GM19238 (cell line): ENCODE measurements around the gene HGF.
"Not testable (repeated sequence)": the region's sequence is repeated elsewhere in the genome, so short reads cannot be mapped to it uniquely, and the experiment has no call there.

Experiments
- DNase-seq: peaks from one replicate; pipeline ENCODE4 v3.0.0; 2011; ENCODE audit warnings: low spot score; ENCODE audit not compliant: insufficient read length

HGF gene

DNA sequence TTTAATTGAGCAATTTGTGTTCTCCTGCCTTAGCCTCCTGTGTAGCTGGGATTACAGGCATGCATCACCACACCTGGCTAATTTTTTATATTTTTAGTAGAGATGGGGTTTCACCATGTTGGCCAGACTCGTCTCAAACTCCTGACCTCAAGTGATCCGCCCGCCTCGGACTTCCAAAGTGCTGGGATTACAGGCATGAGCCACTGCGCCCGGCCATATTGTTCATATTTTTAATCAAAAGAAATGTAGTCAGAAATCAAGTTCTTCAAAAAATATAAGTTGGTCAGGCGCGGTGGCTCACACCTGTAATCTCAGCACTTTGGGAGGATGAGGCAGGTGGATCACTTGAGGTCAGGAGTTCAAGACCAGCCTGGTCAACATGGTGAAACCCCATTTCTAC, 47.6 kb downstream of the HGF start:
- DNase-seq: not testable (repeated sequence)

DNA sequence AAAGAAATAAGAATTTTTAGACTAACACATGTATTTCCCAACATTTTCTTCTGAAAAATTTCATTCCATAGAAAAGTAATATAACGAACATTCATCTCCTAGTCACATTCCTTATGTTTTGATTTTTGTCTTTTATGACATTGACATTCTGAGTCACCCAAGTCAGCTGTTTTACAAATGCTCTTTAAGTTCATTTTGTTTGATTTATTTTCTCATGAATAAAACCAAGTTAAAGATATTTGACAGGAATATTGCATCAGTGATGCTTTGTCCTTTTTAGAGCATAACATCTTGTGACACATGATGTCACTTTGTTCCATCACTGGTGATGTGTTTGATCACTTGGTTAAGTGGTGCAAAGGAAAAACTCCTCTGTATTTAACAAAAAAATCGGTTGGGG, 48.4 kb downstream of the HGF start:
- no peak for DNase-seq

DNA sequence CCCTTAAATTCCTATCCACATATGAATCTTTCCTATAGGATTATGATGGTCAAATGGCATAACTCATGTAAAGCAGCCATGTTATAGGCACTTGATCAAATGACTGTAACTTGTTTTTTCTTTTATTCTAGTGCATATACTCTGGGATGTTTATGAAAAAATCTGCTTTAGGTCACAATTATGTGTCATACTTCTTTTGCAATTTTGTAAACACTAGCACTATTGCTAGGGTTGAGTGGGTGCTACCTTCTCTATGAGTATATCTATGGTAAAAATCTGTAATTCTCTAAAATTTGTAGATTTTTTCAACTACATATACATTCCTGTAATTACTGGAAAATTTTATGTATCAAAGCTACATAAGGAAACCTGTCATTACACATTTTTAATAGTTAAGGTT, 50.0 kb downstream of the HGF start:
- DNase-seq: no peak

DNA sequence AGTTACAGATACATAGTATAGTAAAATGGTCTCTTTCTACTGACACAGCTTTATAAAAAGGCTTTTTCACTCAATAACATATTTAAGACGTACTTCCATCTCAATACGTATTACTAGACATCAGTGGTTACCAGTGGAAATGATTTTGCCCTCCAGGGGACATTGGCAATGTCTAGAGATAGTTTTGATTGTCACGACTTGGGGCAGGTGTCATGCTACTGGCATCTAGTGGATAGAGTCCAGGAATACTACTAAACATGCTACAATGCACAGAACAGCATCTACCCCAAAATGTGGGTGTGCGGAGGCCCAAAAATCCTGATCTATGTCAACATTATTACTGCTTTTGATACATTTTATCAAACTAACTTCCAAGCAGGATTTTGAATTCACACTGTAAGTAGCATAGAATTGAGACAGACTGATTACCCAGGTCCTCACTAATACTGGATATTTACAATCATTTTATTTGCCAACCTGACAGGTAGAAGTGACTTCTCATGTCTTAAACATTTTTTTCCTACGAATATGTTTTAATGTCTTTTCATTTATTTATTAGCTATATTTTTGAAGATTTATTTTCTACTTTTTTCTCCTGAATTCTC, 53.8 kb downstream of the HGF start:
- no peak for DNase-seq

DNA sequence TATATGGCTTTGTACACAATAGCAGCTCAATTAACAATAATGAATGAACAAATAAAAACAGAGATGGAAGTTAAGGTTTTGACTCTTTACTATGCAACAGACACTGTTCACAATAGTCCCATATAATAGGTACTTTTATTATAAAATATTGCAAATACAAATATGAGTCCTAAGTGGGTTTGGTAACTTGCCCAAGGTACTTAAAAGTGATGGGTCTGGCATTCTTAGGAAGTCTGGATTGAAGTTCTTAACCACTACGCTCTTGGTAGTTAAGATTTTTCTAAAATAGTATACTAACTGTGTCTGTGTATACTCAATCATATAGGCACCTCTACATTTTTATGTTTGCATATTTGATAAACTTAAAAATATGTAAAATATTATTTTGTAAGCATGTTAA, 55.5 kb downstream of the HGF start:
- no peak for DNase-seq

DNA sequence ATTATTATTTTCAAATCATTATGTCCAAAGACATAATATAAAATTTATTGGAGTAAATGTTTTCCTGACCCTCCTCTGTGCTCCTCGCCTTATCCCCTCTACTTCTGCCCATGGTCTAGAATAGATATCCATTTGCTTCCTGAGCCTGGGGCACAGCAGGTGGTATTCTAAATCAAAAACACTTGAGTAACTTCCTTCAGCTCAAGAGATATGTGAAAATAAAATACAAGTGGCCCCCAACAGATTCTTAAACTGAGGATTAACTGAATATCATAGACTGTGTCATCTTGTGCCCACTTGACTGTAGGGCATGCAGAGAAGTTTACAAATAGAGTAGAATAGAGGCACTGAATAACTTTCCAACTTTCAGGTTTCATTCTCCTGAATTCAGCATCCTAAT, 59.1 kb downstream of the HGF start:
- DNase-seq: no peak

DNA sequence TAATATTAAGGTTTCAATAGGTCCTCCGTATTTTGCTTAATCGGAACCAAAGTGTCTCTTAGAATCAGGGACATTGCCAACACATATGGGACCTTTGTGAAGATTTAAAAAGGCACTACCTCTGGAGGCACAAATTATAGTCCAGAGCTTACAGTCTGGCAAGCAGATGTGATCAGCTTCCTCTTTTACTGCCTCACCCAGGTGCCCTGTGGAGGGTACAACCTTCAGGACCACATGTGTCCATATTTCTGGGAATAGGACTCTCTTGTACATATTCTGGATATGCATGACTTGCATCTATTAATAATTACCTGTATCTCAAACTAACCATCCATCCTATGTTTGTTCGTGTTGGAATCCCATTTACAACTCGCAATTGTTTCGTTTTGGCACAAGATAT, 60.0 kb downstream of the HGF start:
- no peak for DNase-seq

DNA sequence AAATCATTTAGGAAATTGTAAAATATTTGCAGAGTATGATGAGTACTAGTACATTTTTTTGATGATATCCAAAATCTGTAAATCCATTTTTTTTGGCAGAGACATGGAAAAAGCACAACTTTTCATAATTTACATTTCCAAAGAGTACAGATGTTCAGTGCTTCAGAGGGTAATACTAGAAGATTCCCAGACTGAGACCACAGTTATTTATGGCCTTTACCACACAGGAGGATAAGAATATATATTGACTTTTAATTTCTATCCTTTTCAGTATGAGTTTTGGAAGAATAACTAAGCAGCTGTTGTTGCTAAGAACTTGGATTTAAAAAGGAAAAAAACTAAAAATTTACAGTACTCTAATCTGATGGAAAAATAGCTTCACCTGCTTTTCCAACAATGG, 61.9 kb downstream of the HGF start:
- no peak for DNase-seq

DNA sequence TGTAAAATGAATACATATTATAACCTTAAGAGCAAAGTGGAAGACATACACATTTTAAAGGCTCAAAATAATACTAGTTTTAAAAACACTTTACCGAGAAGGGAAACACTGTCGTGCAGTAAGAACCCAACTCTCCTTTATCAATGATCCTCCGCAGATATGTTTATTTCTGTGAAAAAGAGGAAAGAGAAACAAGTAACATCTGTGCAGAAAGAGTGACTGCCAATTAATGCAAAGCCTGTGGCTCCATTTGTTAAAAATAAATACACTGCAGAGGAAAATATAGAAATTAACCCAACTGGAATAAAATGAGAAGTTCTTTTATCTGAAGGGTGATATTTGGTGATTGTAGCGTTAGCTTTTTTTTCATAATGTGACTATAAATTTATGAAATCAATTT, 62.7 kb downstream of the HGF start:
- no peak for DNase-seq

DNA sequence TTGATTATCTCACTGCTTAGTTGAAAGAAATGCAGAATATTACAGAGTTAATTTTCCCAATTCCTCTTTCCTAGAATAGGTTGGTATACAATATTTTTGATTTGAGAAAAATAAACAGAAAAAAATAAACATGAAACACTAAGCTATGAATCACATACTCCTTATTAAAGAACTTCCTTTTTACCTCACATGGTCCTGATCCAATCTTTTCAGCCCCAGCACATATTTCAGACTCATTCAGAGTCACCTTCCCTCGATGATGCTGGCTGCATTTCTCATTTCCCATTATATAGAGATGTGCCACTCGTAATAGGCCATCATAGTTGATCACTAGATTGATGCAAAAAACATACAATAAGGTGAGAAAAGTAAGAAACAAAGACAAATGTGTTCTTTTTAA, 64.6 kb downstream of the HGF start:
- DNase-seq: no peak

DNA sequence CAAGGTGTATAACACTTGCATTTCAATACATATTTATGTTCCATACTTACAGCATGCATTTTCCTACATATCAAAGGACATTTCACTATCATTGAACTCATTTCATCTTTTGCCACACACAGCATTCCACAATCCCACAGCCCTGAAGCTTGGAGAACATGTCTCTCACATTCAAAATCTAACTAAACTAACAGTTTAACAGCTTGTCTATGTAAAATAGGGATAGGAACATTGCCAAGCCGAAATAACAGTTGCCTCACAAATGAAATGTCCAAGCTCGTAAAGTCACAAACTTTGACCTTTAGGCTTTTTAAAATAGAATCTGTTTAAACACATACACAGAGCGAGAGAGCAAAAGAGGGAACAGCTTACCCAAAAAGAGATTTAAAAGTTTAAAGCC, 65.3 kb downstream of the HGF start:
- DNase-seq: no peak

DNA sequence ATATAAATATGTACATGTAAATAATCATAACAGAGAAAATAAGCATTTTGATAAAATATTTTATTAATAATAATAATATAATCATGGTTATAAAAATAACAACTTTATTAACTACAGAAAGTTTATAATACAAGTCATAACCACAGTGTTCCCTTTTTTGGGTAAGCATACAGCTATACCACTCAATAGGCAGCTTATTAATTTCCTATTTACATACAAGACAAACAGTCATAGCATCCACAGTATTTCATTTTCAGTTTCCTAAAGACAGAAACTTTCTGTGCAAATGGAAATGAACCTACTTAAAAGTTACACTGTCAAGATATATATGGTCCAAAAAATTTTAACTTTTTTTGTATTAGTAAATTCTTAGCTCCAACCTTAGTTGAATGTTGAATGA, 70.9 kb downstream of the HGF start:
- no peak for DNase-seq

DNA sequence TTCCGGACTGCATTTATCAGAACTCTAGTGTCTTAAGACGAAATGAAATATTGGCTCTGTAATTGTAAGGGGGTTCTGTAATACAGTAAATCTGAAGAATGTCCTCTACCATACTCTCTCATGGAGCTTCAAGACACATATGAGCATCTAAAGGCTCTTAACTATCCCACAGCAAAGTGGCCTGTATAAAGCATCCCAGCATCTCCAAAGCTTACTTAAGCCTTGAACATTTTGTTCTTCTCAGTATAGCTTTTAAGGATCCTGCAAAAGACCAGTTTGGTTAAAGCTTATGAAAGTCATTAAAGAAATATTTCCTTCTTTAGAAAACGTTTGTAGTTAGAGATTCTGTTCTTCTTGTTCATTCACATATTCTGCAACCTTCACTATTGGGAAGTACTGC, 75.1 kb downstream of the HGF start:
- no peak for DNase-seq

DNA sequence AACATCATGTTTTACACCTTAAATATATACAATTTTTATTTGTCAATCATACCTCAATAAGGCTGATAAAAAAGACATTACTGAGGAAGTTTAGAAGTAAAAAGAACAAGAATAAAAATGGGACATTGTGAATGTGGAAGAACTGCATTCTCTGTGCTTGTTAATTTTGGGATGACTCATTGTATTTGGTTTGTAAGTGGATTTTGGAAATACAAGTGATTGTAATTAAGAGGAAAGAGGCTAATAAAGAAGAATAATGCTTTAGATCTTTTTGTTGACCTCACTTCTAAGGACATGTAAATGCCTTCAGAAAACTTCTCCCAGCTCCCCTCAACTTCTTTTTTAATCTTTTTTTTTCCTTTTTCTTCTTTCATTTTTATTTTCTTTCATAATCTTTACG, 76.0 kb downstream of the HGF start:
- no peak for DNase-seq

DNA sequence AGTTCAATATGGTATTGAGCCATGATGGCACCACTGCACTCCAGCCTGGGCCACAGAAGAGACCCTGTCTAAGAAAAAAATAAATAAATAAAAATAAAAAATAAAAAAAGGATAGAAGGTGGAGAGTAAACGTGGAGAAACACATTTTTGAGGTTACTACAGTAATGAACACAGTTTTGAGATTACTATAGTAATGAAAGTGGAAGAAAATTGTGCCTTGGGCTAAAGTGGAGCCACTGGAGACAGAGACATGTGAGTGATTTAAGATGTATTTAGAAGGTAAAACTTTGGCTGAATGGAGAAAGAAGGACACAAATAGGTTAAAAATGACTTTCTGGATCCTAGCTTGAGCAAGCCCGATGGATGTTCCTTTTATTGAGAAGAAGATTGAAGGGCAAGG, 76.8 kb downstream of the HGF start:
- no peak for DNase-seq

DNA sequence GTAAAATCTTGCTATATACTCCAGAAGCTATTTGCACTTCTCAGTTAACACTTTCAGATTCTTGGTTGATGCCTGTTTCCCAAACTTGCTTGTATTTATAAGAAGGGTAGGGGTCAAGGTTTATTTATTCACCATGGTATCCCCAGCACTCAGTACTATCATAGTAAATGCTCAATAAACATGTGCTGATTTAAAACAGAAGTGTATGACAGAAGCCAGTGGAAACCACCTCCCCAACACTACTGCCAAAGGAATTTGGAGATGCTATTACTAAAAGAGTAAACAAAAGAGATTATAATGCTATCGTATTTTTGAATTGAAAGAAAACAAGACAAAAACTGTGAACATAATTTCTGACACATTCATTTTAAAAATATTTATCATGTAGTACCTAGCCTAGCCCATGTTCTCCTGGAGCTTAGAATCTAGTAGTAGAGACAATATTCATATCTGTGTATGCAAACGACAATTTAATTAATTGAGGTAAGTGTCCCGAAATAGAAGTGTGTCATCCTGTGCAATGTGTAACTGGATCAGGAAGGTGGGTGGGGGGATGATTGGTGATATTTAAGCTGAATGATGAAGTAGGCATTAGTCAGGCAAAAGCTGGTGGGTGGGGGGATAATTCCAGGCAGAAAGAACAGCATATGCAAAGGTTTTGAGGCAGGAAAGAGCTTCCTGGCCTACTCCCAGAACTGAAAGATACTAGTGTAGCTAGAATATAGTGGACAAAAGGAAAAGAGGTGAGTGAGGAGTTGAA, 77.5 kb downstream of the HGF start:
- no peak for DNase-seq

DNA sequence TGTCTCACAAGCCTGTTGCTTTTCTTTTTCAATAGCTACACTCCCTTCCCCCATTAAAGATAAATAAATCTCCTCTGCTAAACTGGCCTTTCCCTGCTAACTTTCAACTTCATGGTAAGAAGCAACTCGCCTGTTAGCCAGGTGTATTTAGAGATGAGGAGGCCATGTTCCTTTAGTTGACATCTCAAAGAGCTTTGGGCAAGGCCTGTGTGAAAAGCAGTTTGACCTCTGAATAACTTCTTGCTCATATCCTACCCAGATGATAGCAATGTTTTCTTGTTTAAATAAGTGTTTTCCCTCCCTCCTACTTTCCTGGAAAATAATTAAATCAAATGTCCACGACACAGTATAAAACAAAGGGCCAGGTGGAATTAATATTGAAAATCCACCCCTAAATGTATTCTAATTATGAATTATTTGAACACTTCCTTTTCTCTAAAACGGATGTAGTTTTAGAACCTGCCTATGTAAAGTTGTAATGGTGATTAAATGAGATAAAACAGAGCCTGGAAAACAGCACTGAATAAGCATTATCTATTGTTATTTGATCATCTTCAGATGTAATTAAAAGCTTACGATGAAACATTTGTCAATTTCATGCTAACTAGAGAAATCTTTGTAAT, 78.5 kb downstream of the HGF start:
- DNase-seq: no peak

DNA sequence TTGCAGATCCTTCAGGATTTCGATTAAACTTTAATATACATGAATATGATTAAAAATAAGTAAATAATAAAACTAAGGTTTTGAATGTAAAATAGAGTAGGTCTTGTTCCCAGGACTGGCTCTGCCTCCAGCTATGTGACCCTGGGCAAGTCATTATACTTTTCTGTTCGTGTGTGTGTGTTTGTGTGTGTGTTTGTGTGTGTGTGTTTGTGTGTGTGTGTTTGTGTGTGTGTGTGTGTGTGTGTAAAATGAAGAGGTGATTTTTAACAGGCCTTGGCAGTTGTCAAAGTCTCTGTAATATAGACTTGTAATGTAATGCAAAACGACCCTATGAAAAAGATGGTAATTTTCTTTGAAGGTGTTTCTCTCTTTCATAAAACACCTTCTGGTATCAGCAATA, 79.2 kb downstream of the HGF start:
- DNase-seq: no peak

DNA sequence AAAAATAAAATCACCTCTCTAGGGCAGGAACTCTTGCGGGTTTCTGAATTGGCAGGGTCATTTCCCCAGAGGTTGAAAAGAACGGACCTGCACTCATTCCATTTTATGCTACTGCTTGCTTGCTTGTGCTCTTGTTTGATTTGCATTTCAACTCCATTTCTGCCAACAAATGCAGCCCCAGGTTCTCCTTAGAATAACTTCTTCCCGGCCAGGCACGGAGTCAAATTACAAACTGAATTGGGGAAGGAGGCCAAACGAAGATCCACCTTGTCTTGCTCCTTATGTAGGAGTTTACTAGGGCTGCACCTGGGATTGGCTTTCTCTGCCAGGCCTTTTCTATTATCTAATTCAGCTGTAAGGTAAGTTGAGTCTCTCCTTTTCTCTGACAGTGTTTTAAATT, 79.6 kb downstream of the HGF start:
- no peak for DNase-seq

DNA sequence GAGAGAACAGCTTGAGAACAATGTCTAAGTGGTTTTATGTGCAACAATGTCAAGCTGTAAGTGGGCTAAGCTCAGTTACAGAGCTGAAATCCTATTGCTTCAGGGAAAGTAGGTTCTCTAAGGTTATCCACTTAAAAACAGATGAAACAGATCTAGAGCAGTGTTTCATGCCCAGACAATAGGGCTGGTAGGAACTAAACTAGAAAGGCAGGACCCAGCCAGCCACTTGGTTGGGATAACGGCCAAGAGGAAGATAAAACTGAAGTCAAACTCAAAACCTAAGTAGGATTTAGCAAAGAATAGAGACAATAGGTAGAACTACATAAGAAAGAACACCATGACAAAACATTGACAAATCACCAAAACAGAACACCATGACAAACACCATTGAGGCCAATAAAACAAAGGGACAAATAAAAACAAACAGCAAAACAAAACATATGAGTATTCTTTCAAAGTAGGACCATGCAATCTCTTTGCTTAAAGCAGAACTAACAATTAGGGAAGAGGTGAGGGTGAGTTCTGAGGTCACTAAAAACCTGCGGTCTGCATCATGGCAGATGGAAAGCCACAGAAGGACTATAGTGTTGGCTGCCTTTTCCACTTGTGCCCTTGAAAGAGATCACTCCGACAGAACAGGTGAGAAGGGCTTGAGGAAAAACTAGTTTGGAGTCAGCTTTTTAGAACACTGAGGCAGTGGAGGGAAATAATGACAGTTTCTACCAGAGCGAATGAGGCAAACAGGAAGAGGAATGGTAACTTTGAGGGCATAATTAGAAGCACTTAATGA, 81.0 kb downstream of the HGF start:
- no peak for DNase-seq

DNA sequence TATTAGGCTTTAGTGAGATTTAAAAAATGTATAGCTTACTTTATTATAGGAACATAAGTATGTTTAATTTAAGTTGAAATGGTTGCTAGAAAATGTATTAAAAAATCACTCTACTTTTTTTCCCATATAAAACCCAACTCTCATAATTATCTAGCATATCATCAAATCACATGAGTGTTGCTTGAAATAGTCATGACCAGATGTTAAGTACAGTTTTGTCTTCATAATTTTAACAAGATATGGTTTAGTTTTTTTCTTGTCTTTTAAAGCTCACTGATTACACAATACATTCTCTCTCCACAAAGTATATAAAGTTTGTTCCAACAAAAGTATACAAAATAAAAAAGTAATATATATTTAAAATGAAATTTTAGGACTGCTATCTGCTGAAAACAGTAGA, 82.8 kb downstream of the HGF start:
- no peak for DNase-seq

DNA sequence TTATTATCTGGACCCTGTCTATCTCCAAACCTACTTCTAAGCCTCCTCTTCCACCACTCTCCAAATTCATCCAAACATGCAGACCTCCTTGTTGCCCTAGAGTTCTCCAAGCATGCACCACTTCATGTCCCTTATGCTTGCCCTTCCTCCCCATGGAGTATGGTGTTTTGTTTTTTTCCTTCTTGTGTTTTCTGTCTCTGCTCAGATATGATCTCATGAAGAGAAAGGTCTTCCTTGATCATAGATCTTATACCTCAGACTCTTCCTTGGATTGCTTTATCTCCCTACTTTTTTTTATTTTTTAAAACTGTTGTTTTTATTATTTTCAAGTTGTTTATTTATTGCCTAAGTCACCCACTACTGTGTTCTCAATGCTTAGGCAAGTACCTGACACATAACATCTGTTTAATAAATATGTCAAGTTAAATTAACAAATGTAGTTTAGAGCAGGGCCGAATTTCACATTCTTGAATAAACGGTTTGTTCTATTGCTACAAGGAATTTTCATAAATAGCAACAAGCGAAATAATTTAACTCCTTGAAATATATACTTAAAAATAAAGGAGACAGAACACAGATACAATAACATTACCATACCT, 84.5 kb downstream of the HGF start:
- DNase-seq: no peak
